Fibroblast of lung (primary cell): ENCODE measurements around the gene ADGRB3.

Experiments used
- EZH2 ChIP-seq: IDR thresholded peaks from 2 replicates; pipeline ENCODE4 v1.5.1; 2012; ENCODE audit warnings: low read length, control low read depth, mild to moderate bottlenecking; ENCODE audit errors: missing control alignments
- TF ChIP-seq, protein P1 (sequence below), 2 donors: IDR thresholded peaks in 1 of 2; conservative IDR thresholded peaks in 1 of 2; 1 replicate in 1 of 2; 2 replicates in 1 of 2; pipeline ENCODE4 v1.5.1; 2011 to 2012; ENCODE audit warnings: low read length in 2 of 2, control low read depth in 1 of 2, inconsistent platforms in 1 of 2, low read depth in 1 of 2, mild to moderate bottlenecking in 1 of 2

DNA sequence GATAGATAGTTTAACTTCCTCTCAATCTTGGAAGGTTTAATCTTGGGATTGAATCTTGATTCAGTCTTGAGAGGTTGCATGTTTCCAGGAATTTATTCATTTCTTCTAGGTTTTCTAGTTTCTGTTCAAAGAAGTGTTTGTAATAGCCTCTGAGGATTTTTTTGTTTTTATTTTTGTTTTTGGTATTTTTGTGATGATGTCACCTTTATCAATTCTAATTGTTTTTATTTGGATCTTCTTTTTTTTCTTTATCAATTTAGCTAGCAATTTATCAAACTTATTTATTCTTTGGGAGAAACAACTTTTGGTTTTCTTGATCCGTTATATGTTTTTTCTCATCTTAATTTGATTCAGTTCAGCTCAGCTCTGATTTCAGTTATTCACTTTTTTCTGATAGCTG, 41.5 kb upstream of the ADGRB3 start:
- TF ChIP-seq, protein P1, sequence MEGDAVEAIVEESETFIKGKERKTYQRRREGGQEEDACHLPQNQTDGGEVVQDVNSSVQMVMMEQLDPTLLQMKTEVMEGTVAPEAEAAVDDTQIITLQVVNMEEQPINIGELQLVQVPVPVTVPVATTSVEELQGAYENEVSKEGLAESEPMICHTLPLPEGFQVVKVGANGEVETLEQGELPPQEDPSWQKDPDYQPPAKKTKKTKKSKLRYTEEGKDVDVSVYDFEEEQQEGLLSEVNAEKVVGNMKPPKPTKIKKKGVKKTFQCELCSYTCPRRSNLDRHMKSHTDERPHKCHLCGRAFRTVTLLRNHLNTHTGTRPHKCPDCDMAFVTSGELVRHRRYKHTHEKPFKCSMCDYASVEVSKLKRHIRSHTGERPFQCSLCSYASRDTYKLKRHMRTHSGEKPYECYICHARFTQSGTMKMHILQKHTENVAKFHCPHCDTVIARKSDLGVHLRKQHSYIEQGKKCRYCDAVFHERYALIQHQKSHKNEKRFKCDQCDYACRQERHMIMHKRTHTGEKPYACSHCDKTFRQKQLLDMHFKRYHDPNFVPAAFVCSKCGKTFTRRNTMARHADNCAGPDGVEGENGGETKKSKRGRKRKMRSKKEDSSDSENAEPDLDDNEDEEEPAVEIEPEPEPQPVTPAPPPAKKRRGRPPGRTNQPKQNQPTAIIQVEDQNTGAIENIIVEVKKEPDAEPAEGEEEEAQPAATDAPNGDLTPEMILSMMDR (conservative IDR thresholded peaks at IDR 0.05 in 1 of 2, IDR thresholded peaks at IDR 0.05 in 1 of 2; ENCODE audit: low read depth in 1 of 2, low read length in 2 of 2): no peak
- no peak for TF ChIP-seq EZH2
